Colonic mucosa (tissue), 4 donors: ENCODE data around the gene EEFSEC. TPM values are rescaled to one million over a fixed set of nuclear protein-coding genes. Genes with fewer than 3 reads are reported as not detected.

Source experiments
- DNase-seq: peaks from one replicate; pipeline ENCODE4 v3.0.0-alpha.2; 2020
- H3K27ac ChIP-seq: fragments of 200-600 bp; one replicate; pipeline ENCODE4 v1.8.0; 2021
- H3K27me3 ChIP-seq: fragments of 200-600 bp; one replicate; pipeline ENCODE4 v1.8.0; 2021
- H3K36me3 ChIP-seq: fragments of 200-600 bp; one replicate; pipeline ENCODE4 v1.8.0; 2021
- H3K4me1 ChIP-seq: fragments of 200-600 bp; one replicate; pipeline ENCODE4 v1.8.0; 2021; ENCODE audit warnings: mild to moderate bottlenecking
- H3K4me3 ChIP-seq: fragments of 200-600 bp; one replicate; pipeline ENCODE4 v1.8.0; 2021
- H3K9ac ChIP-seq, 2 donors: one replicate each; pipeline ENCODE4 v1.7.0; 2013; ENCODE audit warnings: control low read depth in 2 of 2, low read depth in 2 of 2, low read length in 2 of 2
- H3K9me3 ChIP-seq: fragments of 200-600 bp; one replicate; pipeline ENCODE4 v1.8.0; 2021
- CTCF ChIP-seq: fragments of 200-600 bp; IDR thresholded peaks from one replicate; pipeline ENCODE4 v1.8.0; 2022; ENCODE audit warnings: antibody characterized with exemption, mild to moderate bottlenecking
- intact Hi-C: fragments of 100-400 bp; cut with DNase I; formaldehyde crosslinking; loops from one replicate; pipeline ENCODE4 v1.14.1; 2022
- total RNA-seq, 2 donors: library from RNA; stranded (reverse); fragmentation: NEBNext Ultra II Directional in 1 of 2; extraction: Animal tissue kit (Norgen Biotek cat#: 25700) in 1 of 2; gene quantifications; one replicate each; pipeline ENCODE4 v1.2.1, GENCODE V29; 2021
- donor health status: healthy.
- donor health status: DM: no; HTN: no; CAD: no.
- donor health status: DM: no; HTN: no; CAD: no.

The EEFSEC gene
- total RNA-seq, 2 donors from 2014 or later = 8.6 to 16.6 TPM

GRCh38 chr3:128404276-128405068 lies 251.2 kb downstream of the EEFSEC start:
- H3K4me3 ChIP-seq = no peak overlapping the region
- no peak for TF ChIP-seq CTCF
- no peaks in the 10 kb centered on the region for H3K27me3 ChIP-seq
- intact Hi-C loops = no loop called here
- no peak overlapping the region for H3K9ac ChIP-seq
- H3K36me3 ChIP-seq = no peaks in the 10 kb centered on the region
- DNase-seq = no peak
- no peak overlapping the region for H3K27ac ChIP-seq
- H3K4me1 ChIP-seq = no peaks in the 10 kb centered on the region
- H3K9me3 ChIP-seq = no peaks in the 10 kb centered on the region

- Histone ChIP-seq H3K9me3 (no peaks in the 10 kb centered on the region), H3K4me1 (no peaks in the 10 kb centered on the region)
Measured at GRCh38 chr3:128405554-128406277, 252.4 kb downstream of the EEFSEC start.

GRCh38 chr3:128407247-128407646 lies 254.0 kb downstream of the EEFSEC start:
- H3K36me3 ChIP-seq = no peaks in the 10 kb centered on the region
- no peak for TF ChIP-seq CTCF
- no peaks in the 10 kb centered on the region for H3K4me1 ChIP-seq
- H3K9ac ChIP-seq = no peak overlapping the region
- H3K9me3 ChIP-seq = no peaks in the 10 kb centered on the region
- no peak overlapping the region for H3K27ac ChIP-seq
- H3K27me3 ChIP-seq = no peaks in the 10 kb centered on the region
- intact Hi-C loops = no loop called here
- no peak for DNase-seq
- H3K4me3 ChIP-seq = no peak overlapping the region

More at GRCh38 chr3:128405554-128406277, 252.4 kb downstream of the EEFSEC start:
- DNase-seq = no peak
- no peak for TF ChIP-seq CTCF
- H3K36me3 ChIP-seq = no peaks in the 10 kb centered on the region
- H3K9ac ChIP-seq = no peak overlapping the region
- intact Hi-C loops = no loop called here
- H3K27ac ChIP-seq = no peak overlapping the region
- H3K4me3 ChIP-seq = no peak overlapping the region
- no peaks in the 10 kb centered on the region for H3K27me3 ChIP-seq

GRCh38 chr3:128408012-128408692 lies 254.9 kb downstream of the EEFSEC start:
- Histone ChIP-seq H3K9ac (no peak overlapping the region), H3K36me3 (no peaks in the 10 kb centered on the region), H3K4me3 (no peak overlapping the region), H3K27ac (no peak overlapping the region), H3K4me1 (no peaks in the 10 kb centered on the region), H3K27me3 (no peaks in the 10 kb centered on the region), H3K9me3 (no peaks in the 10 kb centered on the region)
- TF ChIP-seq CTCF = no peak
- DNase-seq = no peak
- intact Hi-C loops = no loop called here
